ENCODE data around the gene ABCA5.

GRCh38 chr17:69275751-69276150 lies 51.2 kb downstream of the ABCA5 start:
- TF ChIP-seq CTCF (IDR thresholded peaks at IDR 0.05) (no peak), POLR2A (IDR thresholded peaks at IDR 0.05) (no peak)
